Measurements from ENCODE around the gene KIF19. TPM values are rescaled to one million over a fixed set of nuclear protein-coding genes. Genes with fewer than 3 reads are reported as not detected.
"Not testable (repeated sequence)": the region's sequence is repeated elsewhere in the genome, so short reads cannot be mapped to it uniquely, and the experiment has no call there.

KIF19 gene
- polyA plus RNA-seq, 3 donors: 0.38 to 1.7 (median 0.90) TPM

DNA sequence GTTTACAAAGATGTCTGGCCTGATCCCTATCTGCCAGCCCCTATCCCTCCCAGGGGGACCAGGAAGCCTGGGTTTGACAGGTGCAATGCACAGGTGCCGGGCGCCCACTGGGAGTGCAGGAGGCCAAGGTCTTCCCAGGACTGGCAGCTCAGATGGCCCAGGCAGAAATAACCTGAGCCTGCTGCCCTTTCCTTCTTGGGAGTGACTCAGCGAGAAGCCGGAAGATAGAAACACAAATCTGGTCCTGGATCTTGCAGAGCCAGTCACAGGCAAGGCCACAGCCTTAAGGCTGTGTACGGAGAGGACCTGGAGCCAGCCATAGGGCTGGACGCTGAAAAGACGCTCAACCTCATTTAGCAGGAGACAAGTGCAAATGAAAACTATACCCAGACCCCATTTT lies 69.0 kb downstream of the KIF19 start:
- WGBS, 3 donors: 39 to 84% (median 73%) methylated on average over 7 of the region's 7 CpGs
- no peak overlapping the region for H3K27ac ChIP-seq (ENCODE audit: low read depth, low read length)

DNA sequence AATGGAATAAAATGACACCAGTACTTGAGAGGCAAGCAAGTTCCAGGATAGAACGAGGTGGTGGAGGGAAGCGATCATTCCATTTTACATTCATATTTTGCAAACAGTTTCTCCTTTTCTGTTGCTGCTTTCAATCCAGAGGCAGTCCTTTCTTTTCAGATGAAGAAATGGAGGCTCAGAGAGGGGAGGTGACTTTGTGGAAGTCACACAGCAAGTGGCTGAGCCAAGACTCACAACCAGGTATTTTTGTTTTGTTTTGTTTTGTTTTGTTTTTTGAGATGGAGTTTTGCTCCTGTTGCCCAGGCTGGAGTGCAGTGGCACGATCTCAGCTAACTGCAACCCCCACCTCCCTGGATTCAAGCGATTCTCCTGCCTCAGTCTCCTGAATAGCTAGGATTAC lies 70.5 kb downstream of the KIF19 start:
- H3K27ac ChIP-seq (ENCODE audit: low read depth, low read length): no peak overlapping the region
- 87 to 93% (median 91%) methylated on average over 4 of the region's 4 CpGs for WGBS, 3 donors

DNA sequence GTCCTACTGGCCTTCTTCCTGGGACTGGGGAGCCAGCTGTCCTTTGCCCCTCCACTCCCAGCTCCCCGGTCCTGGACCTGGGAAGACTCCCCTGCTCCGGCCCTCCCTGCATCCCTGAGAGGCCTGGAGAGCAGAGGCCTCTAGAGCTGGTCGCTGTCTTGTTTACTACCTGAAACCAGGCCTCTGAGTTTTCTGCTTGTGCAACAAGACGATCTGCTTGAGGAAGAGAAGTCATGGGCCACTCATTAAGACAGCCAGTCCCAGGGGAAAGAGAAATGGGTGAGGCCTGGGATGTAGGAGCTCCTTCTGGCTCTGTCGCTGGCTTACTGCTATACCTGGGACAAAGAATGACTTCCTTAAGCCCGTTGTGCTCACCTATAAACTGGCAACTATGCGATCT lies 76.0 kb downstream of the KIF19 start:
- no peak overlapping the region for H3K27ac ChIP-seq (ENCODE audit: low read depth, low read length)
- 83 to 96% (median 87%) methylated on average over 7 of the region's 7 CpGs for WGBS, 3 donors

DNA sequence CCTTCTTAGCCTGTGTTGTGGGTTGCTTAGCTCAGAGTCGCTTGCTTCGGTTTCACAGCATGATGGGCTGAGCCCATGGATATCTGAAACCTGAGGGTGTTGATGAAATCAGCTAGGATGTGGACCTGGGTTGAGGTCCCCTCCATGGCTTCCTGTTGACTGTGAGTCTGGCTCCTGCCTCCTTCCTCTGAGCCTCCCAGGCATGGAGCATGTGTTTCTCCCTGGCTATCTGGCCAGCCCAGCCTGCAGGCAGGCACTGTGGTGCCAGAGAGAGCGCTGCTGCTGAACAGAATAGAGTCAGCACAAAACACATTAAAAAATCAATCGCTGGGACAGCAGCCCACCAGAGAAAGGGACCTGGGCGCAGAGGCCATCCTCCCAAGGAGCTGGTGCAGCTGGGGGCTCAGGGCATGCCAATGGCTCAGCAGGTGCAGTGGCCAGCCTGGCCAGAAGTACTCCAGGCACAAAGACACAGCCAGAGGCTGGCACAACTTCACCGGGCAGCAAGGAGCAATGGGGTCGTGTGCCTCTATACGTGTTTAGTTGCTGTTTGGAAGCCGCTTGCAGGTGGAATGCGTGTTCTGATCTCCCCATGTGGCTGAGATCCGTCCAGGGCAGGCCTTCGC lies 77.6 kb downstream of the KIF19 start:
- 63 to 77% (median 70%) methylated on average over 12 of the region's 12 CpGs for WGBS, 3 donors
- H3K27ac ChIP-seq (ENCODE audit: low read depth, low read length): no peak overlapping the region

DNA sequence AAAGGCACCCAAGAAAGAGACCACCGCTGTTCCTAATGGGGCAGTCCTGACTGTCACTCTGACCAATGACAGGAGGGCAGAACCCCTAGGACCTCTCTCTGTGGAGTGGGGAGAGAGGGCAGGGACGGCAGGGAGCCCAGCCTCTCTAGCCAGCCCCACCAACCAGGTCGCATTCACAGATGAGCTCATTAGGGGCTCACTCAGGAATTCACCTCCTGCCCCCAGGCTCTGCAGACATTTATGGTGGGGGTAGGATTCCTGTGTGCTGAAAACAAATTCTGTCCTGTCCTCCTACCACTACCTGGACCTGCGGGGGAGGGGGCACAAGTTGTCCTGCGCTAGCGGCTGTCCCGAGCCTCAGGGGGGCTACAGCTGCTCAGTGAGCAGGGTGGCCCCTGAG lies 78.2 kb downstream of the KIF19 start:
- 68 to 73% (median 68%) methylated on average over 7 of the region's 7 CpGs for WGBS, 3 donors

DNA sequence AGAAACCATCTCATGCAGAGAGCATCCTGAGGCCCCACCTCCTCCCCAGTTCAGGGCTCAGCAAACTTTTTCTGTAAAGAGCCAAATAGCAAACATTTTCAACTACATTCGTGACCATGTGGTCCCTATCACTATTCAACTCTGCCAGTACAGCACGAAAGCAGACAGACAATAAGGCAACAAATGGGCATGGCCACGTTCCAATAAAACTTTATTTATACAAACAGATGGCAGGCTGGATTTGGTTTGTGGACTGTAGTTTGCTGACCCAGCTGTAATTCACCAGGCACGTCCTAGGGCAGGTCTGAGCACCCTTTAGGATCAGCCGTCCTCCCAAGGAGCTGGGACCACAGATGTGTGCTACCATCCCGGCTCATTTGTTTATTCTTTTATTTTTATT lies 78.8 kb downstream of the KIF19 start:
- H3K27ac ChIP-seq (ENCODE audit: low read depth, low read length): no peak overlapping the region
- WGBS, 3 donors: 81 to 93% (median 86%) methylated on average over 6 of the region's 6 CpGs

More for the DNA sequence above, 78.2 kb downstream of the KIF19 start:
- H3K27ac ChIP-seq (ENCODE audit: low read depth, low read length): no peak overlapping the region

DNA sequence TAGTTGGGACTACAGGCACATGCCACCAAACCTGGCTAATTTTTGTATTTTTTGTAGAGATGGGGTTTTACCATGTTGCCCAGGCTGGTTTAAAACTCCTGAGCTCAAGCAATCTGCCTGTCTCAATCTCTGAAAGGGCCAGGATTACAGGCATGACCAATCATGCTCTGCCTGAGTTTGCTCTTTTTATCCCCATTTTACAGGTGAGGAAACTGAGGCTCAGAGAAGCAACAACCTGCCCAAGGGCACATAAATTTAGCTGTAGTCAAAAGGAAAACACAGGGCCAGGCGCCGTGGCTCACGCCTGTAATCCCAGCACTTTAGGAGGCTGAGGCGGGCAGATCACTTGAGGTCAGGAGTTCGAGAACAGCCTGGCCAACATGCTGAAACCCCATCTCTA lies 79.3 kb downstream of the KIF19 start:
- H3K27ac ChIP-seq (ENCODE audit: low read depth, low read length): not testable (repeated sequence)
- WGBS, 3 donors: 94 to 96% (median 94%) methylated on average over 5 of the region's 5 CpGs

Other genes starting within 250 kb of the KIF19 start
- 1,000 to 10,000 TPM in 2 of 3 donors, 100 to 1,000 TPM in 1; 848 to 2,297 (median 1,605) TPM for gene RPL38, start 122.5 kb upstream of the KIF19 start, polyA plus RNA-seq
- gene TTYH2, start 112.7 kb upstream of the KIF19 start, polyA plus RNA-seq: 1 to 10 TPM; 3.1 to 4.9 (median 3.7) TPM
- not detected for gene DNAI2, start 52.0 kb upstream of the KIF19 start, polyA plus RNA-seq
- under 1 TPM in 2 of 3 donors, not detected in 1; 0.06 to 0.33 TPM for gene BTBD17, start 35.6 kb downstream of the KIF19 start, polyA plus RNA-seq
- under 1 TPM; 0.09 to 0.45 (median 0.31) TPM for gene GPR142, start 41.3 kb downstream of the KIF19 start, polyA plus RNA-seq
- gene GPRC5C, start 105.9 kb downstream of the KIF19 start, polyA plus RNA-seq: 10 to 100 TPM in 2 of 3 donors, 1 to 10 TPM in 1; 7.8 to 79.0 (median 35.5) TPM
- 1 to 10 TPM; 1.2 to 7.2 (median 3.0) TPM for gene CD300A, start 140.4 kb downstream of the KIF19 start, polyA plus RNA-seq
- gene CD300LB, start 205.2 kb downstream of the KIF19 start, polyA plus RNA-seq: under 1 TPM; 0.08 to 0.70 (median 0.56) TPM
- 1 to 10 TPM in 1 of 3 donors, under 1 TPM in 2; 0.37 to 4.2 (median 0.45) TPM for gene CD300C, start 219.9 kb downstream of the KIF19 start, polyA plus RNA-seq
- gene CD300H, start 241.3 kb downstream of the KIF19 start, polyA plus RNA-seq: 1 to 10 TPM in 1 of 3 donors, under 1 TPM in 1, not detected in 1; 0.52 to 1.2 TPM

Data from adipose tissue (tissue), 3 donors.